ENCODE measurements around the gene LRRTM4. TPM values are rescaled to one million over a fixed set of nuclear protein-coding genes. Genes with fewer than 3 reads are reported as not detected.

The LRRTM4 gene
- total RNA-seq, 1 donor from 2014 or later, result 10.6 TPM

GRCh38 chr2:76760367-76760704 lies 761.8 kb downstream of the LRRTM4 start:
- Mint-ChIP-seq H3K4me3 (no peak overlapping the region), H3K9me3 (no peaks in the 10 kb centered on the region), H3K27ac (ENCODE audit: unreplicated experiment) (no peak overlapping the region), H3K27me3 (ENCODE audit: low read depth) (no peaks in the 10 kb centered on the region), H3K4me1 (no peaks in the 10 kb centered on the region), H3K36me3 (ENCODE audit: low read depth) (no peaks in the 10 kb centered on the region)
- no peak for DNase-seq (ENCODE audit: low read depth, low spot score)
- TF ChIP-seq, protein P1, sequence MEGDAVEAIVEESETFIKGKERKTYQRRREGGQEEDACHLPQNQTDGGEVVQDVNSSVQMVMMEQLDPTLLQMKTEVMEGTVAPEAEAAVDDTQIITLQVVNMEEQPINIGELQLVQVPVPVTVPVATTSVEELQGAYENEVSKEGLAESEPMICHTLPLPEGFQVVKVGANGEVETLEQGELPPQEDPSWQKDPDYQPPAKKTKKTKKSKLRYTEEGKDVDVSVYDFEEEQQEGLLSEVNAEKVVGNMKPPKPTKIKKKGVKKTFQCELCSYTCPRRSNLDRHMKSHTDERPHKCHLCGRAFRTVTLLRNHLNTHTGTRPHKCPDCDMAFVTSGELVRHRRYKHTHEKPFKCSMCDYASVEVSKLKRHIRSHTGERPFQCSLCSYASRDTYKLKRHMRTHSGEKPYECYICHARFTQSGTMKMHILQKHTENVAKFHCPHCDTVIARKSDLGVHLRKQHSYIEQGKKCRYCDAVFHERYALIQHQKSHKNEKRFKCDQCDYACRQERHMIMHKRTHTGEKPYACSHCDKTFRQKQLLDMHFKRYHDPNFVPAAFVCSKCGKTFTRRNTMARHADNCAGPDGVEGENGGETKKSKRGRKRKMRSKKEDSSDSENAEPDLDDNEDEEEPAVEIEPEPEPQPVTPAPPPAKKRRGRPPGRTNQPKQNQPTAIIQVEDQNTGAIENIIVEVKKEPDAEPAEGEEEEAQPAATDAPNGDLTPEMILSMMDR (conservative IDR thresholded peaks at IDR 0.05), result no peak

- Mint-ChIP-seq H3K27ac (ENCODE audit: unreplicated experiment) (no peak overlapping the region), H3K9me3 (no peaks in the 10 kb centered on the region), H3K4me3 (no peak overlapping the region)
These were observed 762.4 kb downstream of the LRRTM4 start for GRCh38 chr2:76759634-76760366.

DNA sequence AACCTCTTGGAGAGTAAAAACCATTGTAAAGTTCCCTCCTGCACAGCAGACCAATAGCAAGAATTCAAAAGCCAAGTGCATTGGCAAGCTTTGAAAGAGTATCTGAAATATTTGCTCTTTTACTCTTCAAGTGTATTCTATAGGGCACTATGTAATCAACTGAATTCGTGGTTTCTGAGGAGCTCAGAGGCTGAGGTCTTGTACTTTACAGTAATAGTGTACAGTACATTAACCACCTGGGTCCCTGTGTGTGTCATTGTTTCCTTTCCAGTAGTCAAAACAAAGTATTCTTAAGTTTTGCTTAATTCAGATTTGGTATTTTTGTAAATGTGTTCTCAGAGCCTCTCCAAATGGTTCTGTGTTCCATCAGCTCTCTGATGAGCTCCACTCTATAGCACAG lies 769.7 kb downstream of the LRRTM4 start:
- DNase-seq (ENCODE audit: low read depth, low spot score), result no peak
- TF ChIP-seq, protein P1 (conservative IDR thresholded peaks at IDR 0.05), result no peak
- H3K4me1 Mint-ChIP-seq, result no peaks in the 10 kb centered on the region
- H3K9me3 Mint-ChIP-seq, result no peaks in the 10 kb centered on the region
- no peak overlapping the region for H3K4me3 Mint-ChIP-seq
- H3K36me3 Mint-ChIP-seq (ENCODE audit: low read depth), result no peaks in the 10 kb centered on the region
- no peaks in the 10 kb centered on the region for H3K27me3 Mint-ChIP-seq (ENCODE audit: low read depth)
- no peak overlapping the region for H3K27ac Mint-ChIP-seq (ENCODE audit: unreplicated experiment)

More at GRCh38 chr2:76759634-76760366, 762.4 kb downstream of the LRRTM4 start:
- Mint-ChIP-seq H3K27me3 (ENCODE audit: low read depth) (no peaks in the 10 kb centered on the region), H3K4me1 (no peaks in the 10 kb centered on the region), H3K36me3 (ENCODE audit: low read depth) (no peaks in the 10 kb centered on the region)
- TF ChIP-seq, protein P1 (conservative IDR thresholded peaks at IDR 0.05), result no peak
- DNase-seq (ENCODE audit: low read depth, low spot score), result no peak

GRCh38 chr2:76749858-76750257 lies 772.3 kb downstream of the LRRTM4 start:
- no peak for DNase-seq (ENCODE audit: low read depth, low spot score)
- H3K4me1 Mint-ChIP-seq, result no peaks in the 10 kb centered on the region
- no peaks in the 10 kb centered on the region for H3K27me3 Mint-ChIP-seq (ENCODE audit: low read depth)
- no peaks in the 10 kb centered on the region for H3K36me3 Mint-ChIP-seq (ENCODE audit: low read depth)
- H3K27ac Mint-ChIP-seq (ENCODE audit: unreplicated experiment), result no peak overlapping the region
- no peaks in the 10 kb centered on the region for H3K9me3 Mint-ChIP-seq
- TF ChIP-seq, protein P1 (conservative IDR thresholded peaks at IDR 0.05), result no peak
- no peak overlapping the region for H3K4me3 Mint-ChIP-seq

DNA sequence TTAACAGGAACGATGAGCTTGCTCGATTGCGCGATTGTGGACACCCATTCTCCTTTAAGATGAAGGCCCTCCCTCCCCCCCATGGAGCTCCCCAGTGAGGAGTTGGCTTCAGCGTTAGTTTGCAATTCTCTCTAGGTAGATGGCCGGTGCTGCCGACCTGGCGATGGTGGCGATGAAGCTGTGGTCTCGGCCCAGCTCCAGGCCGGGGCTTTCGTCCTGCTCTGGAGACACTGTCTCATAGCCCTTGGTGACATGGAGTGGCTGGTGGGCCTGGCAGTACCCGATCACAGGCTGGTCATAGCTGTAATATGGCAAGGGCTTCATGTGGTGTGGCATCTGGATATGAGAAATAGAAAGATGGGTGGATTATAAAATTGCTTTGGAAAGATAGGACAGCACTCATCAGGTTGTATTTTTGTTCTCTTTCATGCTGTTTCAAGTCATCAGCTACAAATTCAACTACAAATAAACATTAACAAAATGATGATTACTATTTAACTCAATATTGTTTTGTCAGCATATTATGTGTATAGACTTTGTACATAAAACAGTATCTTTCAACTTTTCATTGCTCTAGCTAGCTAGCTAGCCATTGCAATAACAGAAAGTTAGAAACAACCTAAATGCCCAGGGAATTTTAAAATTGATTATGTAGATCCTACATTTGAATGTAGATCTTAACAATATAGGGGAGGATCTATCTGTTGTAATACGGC lies 773.4 kb downstream of the LRRTM4 start:
- Mint-ChIP-seq H3K27ac (ENCODE audit: unreplicated experiment) (no peak overlapping the region), H3K9me3 (no peaks in the 10 kb centered on the region), H3K36me3 (ENCODE audit: low read depth) (no peaks in the 10 kb centered on the region), H3K4me3 (no peak overlapping the region), H3K4me1 (no peaks in the 10 kb centered on the region), H3K27me3 (ENCODE audit: low read depth) (no peaks in the 10 kb centered on the region)
- TF ChIP-seq, protein P1 (conservative IDR thresholded peaks at IDR 0.05), result no peak
- DNase-seq (ENCODE audit: low read depth, low spot score), result no peak

All from neural crest cell (in vitro differentiated cells).